SK-N-SH (cell line): Measurements from ENCODE around the gene SLC8A2. TPM values are rescaled to one million over a fixed set of nuclear protein-coding genes. Genes with fewer than 3 reads are reported as not detected.

Experiments used
- CTCF ChIA-PET: fragments of 300-600, 350-600 bp; formaldehyde crosslinking; extraction: SDS; loops from one replicate; lab custom pipeline; 2021; lab: Yijun Ruan, JAX
- POLR2A ChIA-PET: fragments of 350-600 bp; sonication (Branson Sonifier 250); formaldehyde crosslinking; extraction: SDS; loops from one replicate; lab custom pipeline; 2020; ENCODE audit warnings: antibody characterized with exemption, inconsistent platforms; lab: Yijun Ruan, JAX
- DNase-seq: peaks from one replicate; pipeline ENCODE4 v3.0.0; 2012
- H2AFZ ChIP-seq: fragments of 200-600 bp; sonication (generic); 2 replicates; pipeline ENCODE4 v1.8.1; 2016; ENCODE audit warnings: antibody characterized with exemption, mild to moderate bottlenecking, low read depth
- H3F3A ChIP-seq: fragments of 200-600 bp; sonication (generic); replicated peaks from 2 replicates; pipeline ENCODE3; 2016; ENCODE audit warnings: antibody characterized with exemption, mild to moderate bottlenecking; ENCODE audit not compliant: insufficient read depth
- H3K27ac ChIP-seq, 2 experiments: fragments of 200-500 bp in 1 of 2; fragments of 200-600 bp in 1 of 2; sonication (Bioruptor generic) in 1 of 2; sonication (generic), shearing (Covaris generic) in 1 of 2; 2 replicates each; pipeline versions ENCODE4 v1.5.1 to v1.6.1; 2014 to 2016; ENCODE audit warnings: low read depth in 2 of 2, inconsistent platforms in 1 of 2, low read length in 1 of 2, mild to moderate bottlenecking in 1 of 2, mixed read lengths in 1 of 2
- H3K27me3 ChIP-seq: fragments of 200-600 bp; sonication (generic), shearing (Covaris generic); 2 replicates; pipeline ENCODE4 v1.6.1; 2016; ENCODE audit warnings: mixed run types; ENCODE audit not compliant: insufficient read depth
- H3K36me3 ChIP-seq, 2 experiments: fragments of 200-500 bp in 1 of 2; fragments of 200-600 bp in 1 of 2; sonication (Bioruptor generic) in 1 of 2; sonication (generic) in 1 of 2; replicated peaks in 1 of 2; 2 replicates each; pipeline versions ENCODE3 to v1.5.1; 2014 to 2016; ENCODE audit warnings: low read length in 1 of 2, mild to moderate bottlenecking in 1 of 2; ENCODE audit not compliant: insufficient read depth in 2 of 2, control insufficient read depth in 1 of 2
- H3K4me1 ChIP-seq, 2 experiments: fragments of 200-500 bp in 1 of 2; fragments of 200-600 bp in 1 of 2; sonication (Bioruptor generic) in 1 of 2; sonication (generic), shearing (Covaris generic) in 1 of 2; 2 replicates each; pipeline versions ENCODE4 v1.5.1 to v1.6.1; 2014 to 2016; ENCODE audit warnings: low read depth in 1 of 2, low read length in 1 of 2, mixed run types in 1 of 2; ENCODE audit not compliant: insufficient read depth in 2 of 2, control insufficient read depth in 1 of 2
- H3K4me2 ChIP-seq: fragments of 200-600 bp; sonication (generic), shearing (Covaris generic); 2 replicates; pipeline ENCODE4 v1.6.1; 2017; ENCODE audit warnings: mixed run types
- H3K4me3 ChIP-seq, 2 experiments: fragments of 200-500 bp in 1 of 2; fragments of 200-600 bp in 1 of 2; sonication (Bioruptor generic) in 1 of 2; sonication (generic), shearing (Covaris generic) in 1 of 2; 2 replicates each; pipeline versions ENCODE4 v1.5.1 to v1.8.1; 2014 to 2016; ENCODE audit warnings: low read depth in 2 of 2, inconsistent platforms in 1 of 2, low read length in 1 of 2, mild to moderate bottlenecking in 1 of 2, mixed read lengths in 1 of 2, moderate library complexity in 1 of 2
- H3K79me2 ChIP-seq: fragments of 200-600 bp; sonication (generic); 2 replicates; pipeline ENCODE4 v1.8.1; 2017; ENCODE audit warnings: mild to moderate bottlenecking; ENCODE audit not compliant: insufficient read depth
- H3K9ac ChIP-seq: fragments of 200-600 bp; sonication (generic); 2 replicates; pipeline ENCODE4 v1.6.1; 2017; ENCODE audit warnings: mixed run types
- H3K9me2 ChIP-seq: fragments of 200-600 bp; sonication (generic); 2 replicates; pipeline ENCODE4 v1.6.1; 2017; ENCODE audit warnings: mixed run types
- H3K9me3 ChIP-seq: fragments of 200-600 bp; sonication (generic); 2 replicates; pipeline ENCODE4 v1.6.1; 2017; ENCODE audit warnings: mixed run types, mild to moderate bottlenecking, moderate library complexity
- H4K20me1 ChIP-seq: fragments of 200-600 bp; sonication (generic); 2 replicates; pipeline ENCODE4 v1.6.1; 2017; ENCODE audit warnings: mild to moderate bottlenecking, mixed run types; ENCODE audit not compliant: insufficient read depth
- CHD2 ChIP-seq: fragments of 150-350 bp; IDR thresholded peaks from 2 replicates; pipeline ENCODE4 v1.6.1; 2018; ENCODE audit warnings: low read length; ENCODE audit not compliant: partially characterized antibody
- CTCF ChIP-seq: fragments of 200-600 bp; sonication (generic); IDR thresholded peaks from 2 replicates; pipeline ENCODE4 v1.6.1; 2017; ENCODE audit warnings: antibody characterized with exemption, mild to moderate bottlenecking, moderate library complexity
- EP300 ChIP-seq, 2 experiments: IDR thresholded peaks; 2 replicates each; pipeline versions ENCODE4 v1.4.0 to v1.6.1; 2012; ENCODE audit warnings: borderline replicate concordance in 1 of 2, low read depth in 1 of 2, low read length in 1 of 2
- EZH2phosphoT487 ChIP-seq: fragments of 200-600 bp; sonication (generic); IDR thresholded peaks from 2 replicates; pipeline ENCODE4 v1.6.1; 2017; ENCODE audit warnings: low read depth, mixed run types, mild to moderate bottlenecking, antibody characterized with exemption, moderate library complexity, borderline replicate concordance
- FOSL2 ChIP-seq: IDR thresholded peaks from 2 replicates; pipeline ENCODE4 v1.4.0; 2012; ENCODE audit warnings: low read depth, mild to moderate bottlenecking, moderate library complexity, borderline replicate concordance
- FOXJ3 ChIP-seq: sonication (generic); formaldehyde crosslinking; IDR thresholded peaks from 2 replicates; pipeline ENCODE4 v1.5.1; 2020; ENCODE audit warnings: mild to moderate bottlenecking, missing genetic modification reagents
- FOXM1 ChIP-seq: IDR thresholded peaks from 2 replicates; pipeline ENCODE4 v1.4.0; 2012; ENCODE audit warnings: low read depth, mild to moderate bottlenecking
- JUND ChIP-seq: IDR thresholded peaks from 2 replicates; pipeline ENCODE4 v1.4.0; 2012
- MAX ChIP-seq: IDR thresholded peaks from 2 replicates; pipeline ENCODE4 v1.4.0; 2012; ENCODE audit warnings: low read depth
- MEF2A ChIP-seq: IDR thresholded peaks from 2 replicates; pipeline ENCODE4 v1.4.0; 2012; ENCODE audit warnings: low read depth, borderline replicate concordance
- POLR2AphosphoS5 ChIP-seq: IDR thresholded peaks from 2 replicates; pipeline ENCODE4 v1.6.1; 2012; ENCODE audit warnings: low read depth, low read length
- RAD21 ChIP-seq: IDR thresholded peaks from 2 replicates; pipeline ENCODE4 v1.6.1; 2012; ENCODE audit warnings: mild to moderate bottlenecking, low read length
- REST ChIP-seq: IDR thresholded peaks from 2 replicates; pipeline ENCODE4 v1.6.1; 2012; ENCODE audit warnings: mild to moderate bottlenecking, low read depth, low read length, moderate library complexity
- RXRA ChIP-seq: IDR thresholded peaks from 2 replicates; pipeline ENCODE4 v1.4.0; 2012; ENCODE audit warnings: low read depth, mild to moderate bottlenecking, borderline replicate concordance
- SIN3A ChIP-seq: IDR thresholded peaks from 2 replicates; pipeline ENCODE4 v1.6.1; 2012; ENCODE audit warnings: low read depth, mild to moderate bottlenecking, low read length, moderate library complexity, borderline replicate concordance
- SMC3 ChIP-seq: IDR thresholded peaks from 2 replicates; pipeline ENCODE4 v1.6.1; 2012; ENCODE audit warnings: low read depth, low read length, improper control_type of control experiment
- TEAD4 ChIP-seq: IDR thresholded peaks from 2 replicates; pipeline ENCODE4 v1.4.0; 2012; ENCODE audit warnings: mild to moderate bottlenecking, borderline replicate concordance; ENCODE audit not compliant: insufficient read depth
- USF1 ChIP-seq: IDR thresholded peaks from 2 replicates; pipeline ENCODE4 v1.4.0; 2012; ENCODE audit warnings: low read depth, borderline replicate concordance
- WGBS: methylation state at CpG from one replicate; pipeline ENCODE4 v1.1.6; 2017; ENCODE audit warnings: low lambda C conversion rate; 5-methylcytosine and 5-hydroxymethylcytosine counted together
- polyA plus RNA-seq, 3 experiments: library from polyadenylated mRNA; depleted of rRNA; stranded (reverse); fragments of >200 nt; gene quantifications; 2 replicates each; pipeline ENCODE4 v1.2.3, GENCODE V29; 2012

The SLC8A2 gene
- polyA plus RNA-seq, 1 of the 3 experiments (the other 2 are of a cell fraction), result 0.58 TPM

- H4K20me1 ChIP-seq, result 0 out of 2 replicates have a peak, but pooled peaks cover 4% of the 10 kb centered on the region
- H3K79me2 ChIP-seq, result no peaks in the 10 kb centered on the region
- H3K9ac ChIP-seq, result no peak overlapping the region
- ChIA-PET CTCF (interaction anchor here (2.1 kb wide), 1 partner anchor 14 kb away, joined by 8 read pairs; no protein-coding TSS in a partner anchor), POLR2A (no interaction called here)
- peaks cover 3% of the 10 kb centered on the region for H3F3A ChIP-seq
- peaks cover 7 to 15% of the 10 kb centered on the region in 2 experiments for H3K36me3 ChIP-seq
- H3K4me3 ChIP-seq, result no peak overlapping the region
- H2AFZ ChIP-seq, result no peak overlapping the region
- no peak overlapping the region for H3K27ac ChIP-seq
- no peaks in the 10 kb centered on the region for H3K4me1 ChIP-seq
- H3K4me2 ChIP-seq, result no peak overlapping the region
- H3K9me3 ChIP-seq, result no peaks in the 10 kb centered on the region
- H3K27me3 ChIP-seq, result no peaks in the 10 kb centered on the region
- no peaks in the 10 kb centered on the region for H3K9me2 ChIP-seq
- no peak for DNase-seq
- no peak for TF ChIP-seq USF1
- no peak for TF ChIP-seq SIN3A
- no peak for TF ChIP-seq REST
- TF ChIP-seq JUND, result no peak
- TF ChIP-seq SMC3, result no peak
- no peak for TF ChIP-seq RAD21
- TF ChIP-seq RXRA, result no peak
- no peak for TF ChIP-seq CTCF
- no peak for TF ChIP-seq FOSL2
- no peak for TF ChIP-seq MAX
- no peak for TF ChIP-seq EZH2phosphoT487
- TF ChIP-seq POLR2AphosphoS5, result no peak
- TF ChIP-seq EP300 (IDR thresholded peaks at IDR 0.05; ENCODE audit: borderline replicate concordance in 1 of 2, low read depth in 1 of 2, low read length in 1 of 2), result no peak
- TF ChIP-seq FOXM1, result no peak
- TF ChIP-seq FOXJ3, result no peak
- TF ChIP-seq CHD2, result no peak
- TF ChIP-seq TEAD4, result no peak
- no peak for TF ChIP-seq MEF2A
- 95% methylated on average over 5 of the region's 5 CpGs for WGBS
These were observed 65.8 kb downstream of the SLC8A2 start for GRCh38 chr19:47405854-47406417.
